ENCODE results near the gene ADRB2. TPM values are rescaled to one million over a fixed set of nuclear protein-coding genes. Genes with fewer than 3 reads are reported as not detected.

Gene ADRB2
- total RNA-seq, 1 donor from 2014 or later = 3.8 TPM

DNA sequence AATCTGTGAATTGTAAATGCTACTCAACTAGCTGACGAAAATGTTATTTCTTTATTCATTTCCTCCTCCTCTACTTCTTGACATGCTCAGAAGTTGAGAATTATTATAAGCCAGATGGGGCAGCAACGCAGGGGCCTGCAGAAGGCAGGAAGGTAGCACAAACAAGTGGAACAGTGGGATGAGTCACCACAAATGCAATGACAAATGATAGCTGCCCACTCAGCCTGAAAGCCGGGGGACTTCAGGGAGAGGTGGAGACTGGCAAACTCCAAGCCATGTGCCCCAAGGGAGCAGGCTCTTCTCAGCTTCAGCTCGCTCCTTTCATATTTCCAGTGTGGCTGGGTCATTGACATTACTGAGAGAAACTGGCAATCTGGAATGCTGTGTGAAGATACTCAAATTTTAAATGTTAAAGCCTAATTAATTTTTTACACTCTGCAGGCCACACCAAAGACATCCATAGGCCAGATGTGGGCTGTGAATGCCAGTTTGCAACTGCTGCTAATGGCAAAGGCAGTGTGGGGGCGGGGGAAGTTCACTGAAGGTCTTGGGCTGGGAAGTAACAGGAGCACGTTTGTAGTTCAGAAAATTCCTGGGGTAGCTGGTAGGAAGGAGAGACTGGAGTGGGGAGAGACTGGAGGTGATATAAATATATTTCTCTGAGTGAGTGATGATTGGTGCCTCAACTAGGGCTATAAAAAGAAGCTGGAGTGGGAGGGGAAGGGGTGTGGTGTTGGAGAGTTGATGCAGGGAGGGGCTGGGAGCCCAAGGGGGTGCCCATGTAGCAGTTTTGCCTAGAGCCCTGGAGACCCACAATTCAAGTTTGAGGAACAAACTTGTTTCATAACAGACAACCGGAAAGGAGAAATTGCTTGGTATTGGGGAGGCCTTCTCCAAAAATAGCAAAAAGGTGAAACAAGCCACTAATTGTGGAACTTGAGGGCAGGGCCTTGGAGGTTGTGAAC, 20.8 kb upstream of the ADRB2 start:
- no peak for DNase-seq

DNA sequence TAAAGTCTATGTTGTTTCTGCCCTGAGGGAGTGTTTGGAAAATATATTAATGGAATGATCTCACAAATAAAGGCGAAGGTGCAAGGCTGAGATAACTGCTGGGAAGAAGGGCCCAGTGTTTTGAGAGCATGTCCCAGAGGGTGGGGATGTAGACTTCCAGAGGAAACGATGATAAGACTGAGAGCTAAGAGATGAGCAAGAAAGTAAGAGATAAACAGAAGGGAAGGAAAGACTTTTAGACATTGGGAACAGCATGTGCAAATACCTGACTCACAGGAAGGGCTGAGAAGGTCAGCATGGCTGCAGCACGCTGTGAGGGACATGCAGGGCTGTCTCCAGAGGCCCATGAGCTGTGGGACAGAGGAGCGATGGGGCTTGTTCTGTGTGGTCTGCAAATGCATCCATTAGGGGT, 19.9 kb upstream of the ADRB2 start:
- no peak for DNase-seq

DNA sequence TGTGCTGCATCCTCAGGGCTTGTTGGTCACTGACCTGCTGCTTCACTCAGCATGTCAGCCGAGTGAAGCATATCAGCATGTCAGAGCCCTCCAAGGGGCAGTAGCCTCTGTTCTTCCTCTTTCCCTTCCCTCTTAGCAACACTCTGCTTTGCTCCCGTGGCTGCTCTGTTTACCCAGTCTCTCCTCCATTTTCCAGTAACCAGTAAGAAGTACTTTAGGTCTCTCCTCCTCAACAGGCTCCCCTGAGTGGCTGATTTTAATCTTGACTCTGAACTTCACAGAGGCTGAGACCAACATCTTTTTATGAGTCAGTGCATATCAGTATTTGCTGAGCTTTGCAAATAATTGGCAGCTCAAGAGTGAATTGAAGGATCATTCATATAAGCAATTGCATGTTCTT, 18.6 kb upstream of the ADRB2 start:
- no peak for DNase-seq

DNA sequence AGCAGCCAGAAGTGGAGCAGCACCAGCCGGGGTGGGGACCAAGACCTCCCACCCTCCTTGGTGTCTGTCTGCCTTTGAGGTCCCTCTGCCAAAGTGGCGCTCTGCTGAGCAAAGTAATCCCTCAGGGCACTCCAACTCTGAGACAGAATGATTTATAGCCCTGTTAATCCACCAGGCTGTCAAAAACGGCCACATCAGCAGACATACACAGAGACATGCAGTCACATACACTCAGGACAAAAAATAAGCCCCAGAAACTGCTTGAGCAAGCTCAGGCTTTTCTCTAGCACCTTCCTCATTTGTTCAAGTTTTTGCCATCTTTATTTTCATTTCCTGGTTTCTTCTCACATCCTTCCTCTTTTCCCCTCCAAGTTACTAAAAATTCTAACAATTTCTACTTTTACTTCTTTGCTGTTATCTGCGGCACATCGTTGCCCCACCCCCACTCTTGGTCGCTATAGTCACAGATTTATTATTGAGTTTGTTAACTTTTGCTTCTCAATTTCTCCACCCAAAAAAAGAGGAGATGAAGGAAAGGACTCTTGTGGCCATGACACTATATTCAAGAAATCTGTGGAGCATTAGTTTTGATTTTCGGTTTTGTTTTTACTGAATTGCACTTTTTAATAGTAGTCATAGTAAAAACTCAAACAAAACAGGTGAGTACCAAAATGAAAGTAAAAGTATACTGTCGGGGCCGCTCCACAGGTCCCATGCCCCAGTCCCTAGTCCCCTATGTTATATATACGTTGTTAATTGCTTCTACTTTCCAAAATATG, 17.4 kb upstream of the ADRB2 start:
- DNase-seq = no peak

DNA sequence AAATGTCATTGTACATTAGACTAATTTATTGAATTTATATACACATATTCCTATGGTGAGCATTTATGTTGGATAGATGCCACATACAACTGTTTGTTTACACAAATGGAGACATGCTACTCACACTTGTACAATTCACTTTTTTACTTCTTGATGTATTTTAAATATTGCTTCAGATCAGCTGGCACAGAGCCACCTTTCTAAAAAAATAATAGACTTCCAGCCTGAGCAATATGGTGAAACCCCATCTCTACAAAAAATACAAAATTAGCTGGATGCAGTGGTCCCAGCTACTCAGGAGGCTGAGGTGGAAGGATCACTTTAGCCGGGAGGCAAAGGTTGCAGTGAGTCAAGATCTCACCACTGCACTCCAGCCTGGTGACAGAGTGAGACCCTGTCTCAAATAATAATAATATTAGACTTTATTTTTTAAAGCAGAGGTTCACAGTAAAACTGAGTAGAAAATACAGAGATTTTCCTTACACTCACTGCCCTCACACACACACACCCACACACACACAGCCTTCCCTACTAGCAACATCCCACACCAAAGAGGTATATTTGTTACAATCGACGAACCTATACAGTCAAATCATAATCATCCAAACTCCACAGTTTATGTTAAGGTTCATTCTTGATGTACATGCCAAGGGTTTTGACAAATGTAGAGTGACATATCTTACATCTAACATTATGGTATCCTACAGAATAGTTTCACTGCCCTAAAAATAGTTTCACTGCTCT, 16.5 kb upstream of the ADRB2 start:
- DNase-seq = no peak

DNA sequence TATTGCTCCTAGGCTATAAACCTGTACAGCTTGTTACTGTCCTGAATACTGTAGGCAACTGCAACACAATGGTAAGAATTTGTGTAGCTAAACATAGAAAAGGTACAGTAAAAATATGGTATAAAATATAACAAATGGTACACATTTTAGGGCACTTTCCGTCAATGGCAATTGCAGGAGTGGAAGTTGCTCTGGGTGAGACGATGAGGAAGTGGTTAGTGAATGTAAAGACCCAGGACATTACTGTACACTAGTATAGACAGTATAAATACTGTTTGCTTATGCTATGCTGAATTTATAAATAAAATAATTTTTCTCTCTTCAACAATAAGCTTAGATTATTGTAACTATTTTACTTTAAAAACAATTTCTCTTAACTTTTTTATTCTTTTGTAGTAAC, 15.6 kb upstream of the ADRB2 start:
- DNase-seq = no peak

DNA sequence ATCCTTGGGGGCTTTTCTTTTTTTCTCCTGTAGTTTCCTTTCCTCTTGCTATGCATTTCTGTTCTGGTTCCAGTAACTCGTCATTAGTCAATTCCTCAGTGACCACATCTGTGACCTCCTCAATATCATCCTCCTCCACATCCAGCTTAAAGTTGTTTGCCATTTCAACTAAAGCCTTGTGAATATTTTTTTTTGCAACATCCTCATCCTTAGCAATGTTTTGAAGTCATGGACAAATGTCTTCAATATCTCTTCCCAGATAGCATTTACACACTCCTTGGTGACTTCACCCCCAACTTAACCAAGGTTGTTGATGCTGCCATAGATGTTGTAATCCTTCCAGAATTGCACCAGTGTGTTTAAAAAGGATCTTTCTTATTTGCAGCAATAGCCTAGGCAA, 14.7 kb upstream of the ADRB2 start:
- no peak for DNase-seq

DNA sequence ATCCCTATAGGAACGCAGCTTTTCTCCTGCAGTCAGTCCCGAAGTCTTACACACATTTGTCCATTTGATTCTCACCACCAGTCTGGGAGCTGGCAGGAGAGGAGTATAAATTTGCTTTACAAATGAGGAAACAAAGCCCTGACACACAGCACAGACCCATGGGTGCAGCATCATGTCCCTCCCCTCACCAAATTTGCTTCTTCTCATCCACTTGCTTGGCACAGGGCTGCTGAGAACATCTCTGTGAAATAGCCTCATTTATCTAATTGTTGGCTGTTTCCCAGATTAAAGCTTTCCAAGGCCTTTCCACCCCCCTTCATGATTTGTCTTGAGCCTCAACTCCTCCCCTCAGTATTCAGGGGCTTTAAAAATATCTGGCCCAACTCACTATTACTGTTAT, 11.3 kb upstream of the ADRB2 start:
- no peak for DNase-seq

DNA sequence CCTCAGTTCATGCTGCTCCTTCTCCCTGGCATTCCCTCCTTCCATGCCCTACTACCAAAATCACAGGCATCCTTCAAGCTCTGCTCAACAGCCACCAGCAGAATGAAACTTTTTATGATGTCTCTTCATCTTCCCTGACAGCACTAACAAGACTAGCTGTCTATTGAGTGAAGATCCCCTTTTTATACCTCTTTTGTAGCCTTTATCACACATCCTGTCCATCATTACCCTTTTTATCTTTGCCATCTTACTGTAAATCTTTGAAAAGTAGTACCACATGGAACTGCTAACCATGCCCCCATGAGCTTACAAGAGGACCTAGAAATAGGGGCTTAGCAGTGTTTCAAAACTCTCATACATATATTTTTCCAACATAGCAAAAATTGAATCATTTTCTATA, 10.8 kb upstream of the ADRB2 start:
- no peak for DNase-seq

DNA sequence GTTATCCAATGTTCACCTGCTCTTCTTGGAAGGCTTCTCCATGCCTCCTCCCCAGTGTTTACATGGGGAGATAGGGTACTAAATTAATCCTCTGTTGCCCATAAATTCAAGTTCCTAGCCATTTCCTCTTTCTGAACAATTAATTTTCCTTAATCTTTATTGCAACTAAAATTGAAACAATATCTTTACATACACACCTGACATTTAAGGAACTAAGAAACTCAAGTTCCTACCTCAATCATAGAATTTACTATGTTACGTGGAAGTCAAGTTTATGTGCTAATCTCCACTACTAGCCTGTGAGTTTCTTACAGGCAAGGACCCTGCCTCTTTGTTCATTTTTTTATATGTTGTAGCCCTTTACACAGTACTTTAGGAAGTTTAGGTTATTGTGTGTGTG, 10.1 kb upstream of the ADRB2 start:
- no peak for DNase-seq

DNA sequence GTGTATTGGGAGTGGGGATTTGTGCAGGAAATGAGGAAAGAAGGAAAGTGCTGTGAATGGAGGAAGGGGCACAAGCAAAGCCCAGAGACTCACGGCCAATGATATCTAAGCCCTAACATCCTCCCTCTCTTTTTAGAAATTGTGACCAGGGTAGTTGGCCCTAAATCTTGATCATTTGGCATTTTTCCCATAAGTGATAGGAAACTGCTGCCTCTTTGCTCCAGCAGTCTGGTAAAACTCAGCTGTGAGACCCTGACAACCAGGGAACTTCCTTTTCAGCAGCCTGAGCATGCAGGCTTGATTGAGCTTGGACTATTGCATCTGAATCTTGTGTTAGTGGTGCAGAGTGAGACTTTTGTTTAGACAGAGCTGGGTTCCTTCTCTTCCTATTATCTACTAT, 9.6 kb upstream of the ADRB2 start:
- DNase-seq = no peak

DNA sequence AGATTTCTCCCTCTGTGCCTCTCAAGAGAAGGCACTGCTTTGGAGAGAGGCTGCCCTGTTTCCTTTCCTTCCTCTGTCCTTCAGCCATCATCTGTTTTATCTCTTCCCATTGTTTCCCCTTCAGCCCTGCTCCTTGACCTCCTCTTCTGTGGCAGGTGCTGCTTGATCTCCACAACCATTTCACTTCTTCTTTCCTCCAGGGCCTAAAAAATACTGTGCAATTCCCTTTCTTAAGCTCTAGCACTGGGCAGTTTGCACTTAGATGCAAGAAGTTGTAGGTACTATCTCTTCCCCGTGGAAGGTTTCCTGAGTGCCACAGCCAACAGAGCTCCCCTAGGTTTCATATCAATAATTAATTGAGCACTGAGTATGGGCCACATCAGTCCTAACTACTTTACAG, 8.8 kb upstream of the ADRB2 start:
- no peak for DNase-seq

DNA sequence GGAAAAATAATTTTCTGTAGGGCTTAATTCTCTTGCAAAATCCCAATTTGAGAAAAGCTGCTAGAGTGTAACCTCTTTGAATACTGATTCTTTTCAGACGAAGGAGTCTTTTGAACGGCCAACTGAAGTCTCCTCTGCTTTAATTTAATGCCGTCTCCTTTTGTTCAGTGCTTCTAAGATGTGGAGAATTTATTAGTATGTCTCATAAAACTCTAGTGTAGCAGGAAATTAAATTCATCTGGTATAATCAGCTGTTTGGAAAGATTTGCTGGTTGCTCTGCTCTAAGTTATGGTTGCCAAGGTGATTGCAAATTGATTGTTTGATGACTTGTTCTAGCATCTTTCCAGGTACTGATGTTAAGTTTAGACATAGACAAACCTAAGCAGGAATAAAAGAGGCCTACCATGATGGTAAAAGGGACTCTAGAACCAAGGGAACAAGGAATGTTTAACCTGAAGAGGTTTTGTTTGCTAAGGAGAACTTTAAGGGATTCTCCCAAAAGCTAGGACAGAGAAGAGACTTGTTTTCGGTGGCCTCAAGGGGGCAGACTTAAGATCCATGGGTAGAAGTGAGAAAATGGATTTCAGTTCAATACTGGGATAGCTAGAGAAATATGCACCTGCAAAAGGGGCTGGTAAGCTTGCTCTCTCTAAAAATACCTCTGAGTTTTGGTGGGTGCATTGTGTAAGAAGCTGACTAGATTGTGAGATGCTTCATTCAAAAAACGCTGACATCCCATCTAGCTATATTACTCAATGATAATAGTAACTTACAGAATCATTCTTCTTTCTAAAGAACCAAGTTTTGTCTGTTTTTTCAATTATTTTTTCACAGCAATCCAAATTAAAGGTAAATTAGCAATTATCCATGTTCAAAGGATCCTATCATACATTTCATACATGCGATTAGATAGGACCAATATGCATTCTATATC, 5.7 kb upstream of the ADRB2 start:
- DNase-seq = peak; percentile 17

DNA sequence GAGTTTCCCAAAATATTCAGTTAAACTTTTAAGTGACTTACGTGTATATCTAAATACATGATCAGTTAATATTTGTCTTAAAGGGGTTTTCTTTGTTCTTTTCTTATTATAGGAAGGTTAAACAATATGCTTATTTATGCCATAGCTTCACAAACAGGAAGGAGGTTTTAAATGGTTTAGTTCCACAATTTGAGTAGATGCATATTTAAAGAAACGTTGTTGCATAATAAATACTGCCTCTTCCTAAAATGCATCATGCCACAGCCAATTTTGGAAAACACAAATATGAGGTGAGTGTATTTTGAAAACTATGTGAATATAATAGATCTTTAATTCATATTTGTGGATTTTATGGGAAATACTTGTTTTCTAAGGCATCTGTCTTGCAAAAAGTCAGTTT, 2.5 kb upstream of the ADRB2 start:
- DNase-seq = no peak

DNA sequence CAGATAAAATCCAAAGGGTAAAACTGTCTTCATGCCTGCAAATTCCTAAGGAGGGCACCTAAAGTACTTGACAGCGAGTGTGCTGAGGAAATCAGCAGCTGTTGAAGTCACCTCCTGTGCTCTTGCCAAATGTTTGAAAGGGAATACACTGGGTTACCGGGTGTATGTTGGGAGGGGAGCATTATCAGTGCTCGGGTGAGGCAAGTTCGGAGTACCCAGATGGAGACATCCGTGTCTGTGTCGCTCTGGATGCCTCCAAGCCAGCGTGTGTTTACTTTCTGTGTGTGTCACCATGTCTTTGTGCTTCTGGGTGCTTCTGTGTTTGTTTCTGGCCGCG, 727 bp upstream of the ADRB2 start:
- DNase-seq = no peak

DNA sequence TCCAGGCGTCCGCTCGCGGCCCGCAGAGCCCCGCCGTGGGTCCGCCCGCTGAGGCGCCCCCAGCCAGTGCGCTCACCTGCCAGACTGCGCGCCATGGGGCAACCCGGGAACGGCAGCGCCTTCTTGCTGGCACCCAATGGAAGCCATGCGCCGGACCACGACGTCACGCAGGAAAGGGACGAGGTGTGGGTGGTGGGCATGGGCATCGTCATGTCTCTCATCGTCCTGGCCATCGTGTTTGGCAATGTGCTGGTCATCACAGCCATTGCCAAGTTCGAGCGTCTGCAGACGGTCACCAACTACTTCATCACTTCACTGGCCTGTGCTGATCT, 294 bp downstream of the ADRB2 start:
- DNase-seq = no peak

DNA sequence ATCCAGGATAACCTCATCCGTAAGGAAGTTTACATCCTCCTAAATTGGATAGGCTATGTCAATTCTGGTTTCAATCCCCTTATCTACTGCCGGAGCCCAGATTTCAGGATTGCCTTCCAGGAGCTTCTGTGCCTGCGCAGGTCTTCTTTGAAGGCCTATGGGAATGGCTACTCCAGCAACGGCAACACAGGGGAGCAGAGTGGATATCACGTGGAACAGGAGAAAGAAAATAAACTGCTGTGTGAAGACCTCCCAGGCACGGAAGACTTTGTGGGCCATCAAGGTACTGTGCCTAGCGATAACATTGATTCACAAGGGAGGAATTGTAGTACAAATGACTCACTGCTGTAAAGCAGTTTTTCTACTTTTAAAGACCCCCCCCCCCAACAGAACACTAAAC, 1.3 kb downstream of the ADRB2 start:
- DNase-seq = no peak

DNA sequence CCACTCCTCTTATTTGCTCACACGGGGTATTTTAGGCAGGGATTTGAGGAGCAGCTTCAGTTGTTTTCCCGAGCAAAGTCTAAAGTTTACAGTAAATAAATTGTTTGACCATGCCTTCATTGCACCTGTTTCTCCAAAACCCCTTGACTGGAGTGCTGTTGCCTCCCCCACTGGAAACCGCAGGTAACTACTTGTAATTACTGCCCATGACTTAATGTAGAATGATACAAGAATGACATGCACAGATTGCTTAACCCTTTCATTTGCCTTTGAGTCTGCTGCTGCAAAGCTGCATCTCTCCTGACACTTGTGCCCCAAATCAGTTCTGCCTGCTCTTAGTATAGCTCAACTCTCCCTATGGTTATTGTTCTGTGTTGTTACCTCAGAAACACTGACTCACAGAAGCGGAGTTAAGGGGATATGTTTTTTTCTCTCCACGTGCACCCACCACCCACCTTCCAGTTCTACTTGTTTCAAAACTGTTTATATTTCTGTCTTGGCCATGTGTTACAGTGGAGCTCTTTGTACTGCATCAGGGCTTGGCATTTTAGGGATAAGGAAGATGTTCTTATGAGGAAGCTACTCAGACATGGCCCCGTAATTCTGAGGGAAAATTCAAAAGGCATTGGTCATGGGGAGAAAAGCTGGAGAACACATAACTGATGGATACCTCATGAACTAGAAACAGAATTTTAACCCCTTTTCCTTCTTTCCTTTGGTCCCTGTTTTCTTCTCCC, 2.3 kb downstream of the ADRB2 start:
- DNase-seq = no peak

DNA sequence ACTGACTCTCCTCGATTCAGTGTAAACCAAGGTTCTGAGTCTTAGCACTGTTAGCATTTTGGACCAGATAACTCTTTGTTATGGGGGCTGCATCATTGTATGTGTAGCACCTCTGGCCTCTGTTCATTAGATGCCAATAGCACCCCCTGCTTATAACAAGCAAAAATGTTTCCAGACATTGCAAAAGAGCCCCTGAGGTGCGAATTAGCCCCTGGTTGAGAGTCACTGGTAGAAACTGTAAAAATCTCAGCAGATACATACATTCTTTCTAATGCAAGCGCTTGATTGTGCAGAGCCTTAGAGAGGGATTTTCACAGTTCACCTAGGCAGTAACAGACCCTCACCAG, 2.8 kb downstream of the ADRB2 start:
- DNase-seq = no peak

DNA sequence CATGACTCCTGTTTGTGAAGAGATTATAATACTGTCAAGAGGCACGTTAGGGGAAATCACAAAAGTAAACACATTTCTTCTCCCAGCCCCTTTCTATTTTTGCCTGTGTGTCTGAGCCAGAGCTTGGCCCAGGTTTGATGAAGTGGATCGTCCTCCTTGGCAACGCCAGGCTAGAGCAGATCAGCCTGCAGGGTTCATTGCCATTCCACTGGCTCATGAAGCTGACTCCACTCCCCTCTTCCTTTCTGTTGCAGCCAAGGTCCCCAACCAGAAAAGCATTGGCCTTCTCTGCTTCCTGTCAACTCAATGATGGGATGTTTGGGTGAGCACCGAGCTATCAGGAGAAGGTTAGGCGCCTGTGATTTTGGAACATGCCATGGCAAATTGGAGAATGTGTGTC, 3.3 kb downstream of the ADRB2 start:
- DNase-seq = no peak

DNA sequence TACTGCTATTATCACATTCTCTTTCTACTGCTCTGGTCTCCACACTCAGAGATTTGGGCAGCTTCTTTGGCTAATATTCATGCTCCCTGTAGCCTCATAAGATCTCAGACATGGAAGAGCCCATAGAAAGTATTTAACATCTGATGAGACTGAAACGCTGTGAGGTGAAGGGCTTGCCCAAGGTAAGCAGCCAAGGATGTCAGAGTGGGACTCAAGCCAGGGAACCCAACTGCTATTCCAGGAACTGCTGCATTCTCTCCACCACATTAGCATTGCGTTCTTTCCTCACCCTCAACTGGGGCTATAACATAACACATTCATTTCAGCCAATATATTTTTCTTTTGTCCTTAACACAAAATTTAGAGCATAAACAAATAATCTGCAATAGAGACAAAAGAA, 3.8 kb downstream of the ADRB2 start:
- DNase-seq = no peak

Data from skin of body (tissue), 2 donors.